ENCODE data around the gene EYS. TPM values are rescaled to one million over a fixed set of nuclear protein-coding genes. Genes with fewer than 3 reads are reported as not detected.

The EYS gene
- total and polyA plus RNA-seq, 8 donors = 0.03 to 0.25 (median 0.13) TPM

GRCh38 chr6:64724091-64724490 is 982.9 kb downstream of the EYS start:
- WGBS, 2 donors = 70 to 79% methylated on average over 3 of the region's 3 CpGs
- intact Hi-C loops (cut with DNase I) = no loop called here
- H3K9me3 ChIP-seq = no peaks in the 10 kb centered on the region
- FAIRE-seq = no peak
- H3K27ac ChIP-seq = no peak overlapping the region
- ATAC-seq = no peak
- H3K36me3 ChIP-seq = no peaks in the 10 kb centered on the region
- H3K4me1 ChIP-seq = no peaks in the 10 kb centered on the region
- no peak for DNase-seq
- TF ChIP-seq CTCF (IDR thresholded peaks at IDR 0.05) = no peak
- no peaks in the 10 kb centered on the region for H3K27me3 ChIP-seq
- H3K4me3 ChIP-seq = no peak overlapping the region

GRCh38 chr6:64723327-64724058 is 983.5 kb downstream of the EYS start:
- ATAC-seq (no peak), DNase-seq (no peak), FAIRE-seq (no peak)
- Histone ChIP-seq H3K9me3 (no peaks in the 10 kb centered on the region), H3K27ac (no peak overlapping the region), H3K36me3 (no peaks in the 10 kb centered on the region), H3K4me3 (no peak overlapping the region), H3K4me1 (no peaks in the 10 kb centered on the region), H3K27me3 (no peaks in the 10 kb centered on the region)
- no peak for TF ChIP-seq CTCF (IDR thresholded peaks at IDR 0.05)
- intact Hi-C loops (cut with DNase I) = no loop called here
- WGBS, 2 donors = 51 to 64% methylated on average over 5 of the region's 5 CpGs

GRCh38 chr6:64721865-64722264 is 985.2 kb downstream of the EYS start:
- Histone ChIP-seq H3K4me3 (no peak overlapping the region), H3K9me3 (no peaks in the 10 kb centered on the region), H3K27ac (no peak overlapping the region), H3K4me1 (no peaks in the 10 kb centered on the region), H3K27me3 (no peaks in the 10 kb centered on the region), H3K36me3 (no peaks in the 10 kb centered on the region)
- TF ChIP-seq CTCF (IDR thresholded peaks at IDR 0.05) = no peak
- no peak for FAIRE-seq
- intact Hi-C loops (cut with DNase I) = no loop called here
- no peak for ATAC-seq
- 69 to 86% methylated on average over 2 of the region's 2 CpGs for WGBS, 2 donors
- DNase-seq = no peak

- FAIRE-seq = no peak
Measured at GRCh38 chr6:64717281-64717680, 989.7 kb downstream of the EYS start.

More at GRCh38 chr6:64717281-64717680, 989.7 kb downstream of the EYS start:
- 62 to 70% methylated on average over 3 of the region's 3 CpGs for WGBS, 2 donors
- intact Hi-C loops (cut with DNase I) = no loop called here
- H3K36me3 ChIP-seq = no peaks in the 10 kb centered on the region
- no peak for DNase-seq
- TF ChIP-seq CTCF (IDR thresholded peaks at IDR 0.05) = no peak
- no peak overlapping the region for H3K4me3 ChIP-seq
- H3K4me1 ChIP-seq = no peaks in the 10 kb centered on the region
- H3K27ac ChIP-seq = no peak overlapping the region
- no peak for ATAC-seq
- no peaks in the 10 kb centered on the region for H3K9me3 ChIP-seq
- H3K27me3 ChIP-seq = no peaks in the 10 kb centered on the region
